AG09319 (cell line): Measurements from ENCODE around the gene KIF13A.

Experiments
- DNase-seq: peaks from one replicate; pipeline ENCODE4 v3.0.0-alpha.2; 2010; ENCODE audit warnings: low read depth; ENCODE audit errors: extremely low read depth
- CTCF ChIP-seq: IDR thresholded peaks from 2 replicates; pipeline ENCODE4 v1.5.1; 2011; ENCODE audit warnings: low read depth, mild to moderate bottlenecking, inconsistent platforms, low read length, moderate library complexity

KIF13A gene

GRCh38 chr6:17874753-17875152 lies 112.7 kb downstream of the KIF13A start:
- TF ChIP-seq CTCF, result no peak
- no peak for DNase-seq

- no peak for TF ChIP-seq CTCF
- no peak for DNase-seq
Measured at GRCh38 chr6:17872908-17873307, 114.5 kb downstream of the KIF13A start.

- TF ChIP-seq CTCF, result no peak
- DNase-seq, result no peak
Measured at GRCh38 chr6:17871836-17872235, 115.6 kb downstream of the KIF13A start.

GRCh38 chr6:17871189-17871519 lies 116.3 kb downstream of the KIF13A start:
- no peak for TF ChIP-seq CTCF
- no peak for DNase-seq

GRCh38 chr6:17870300-17871188 lies 116.9 kb downstream of the KIF13A start:
- DNase-seq, result no peak
- no peak for TF ChIP-seq CTCF

GRCh38 chr6:17869753-17870050 lies 117.7 kb downstream of the KIF13A start:
- DNase-seq, result no peak
- no peak for TF ChIP-seq CTCF

- no peak for TF ChIP-seq CTCF
- no peak for DNase-seq
Measured at GRCh38 chr6:17869010-17869752, 118.3 kb downstream of the KIF13A start.
